T1000 (cell line): Measurements from ENCODE around the gene TMEM31.

Experiments
- DNase-seq: peaks from one replicate; lab custom pipeline; 2025; ENCODE audit warnings: mixed read lengths; lab: John Stamatoyannopoulos, UW

Gene TMEM31, protein sequence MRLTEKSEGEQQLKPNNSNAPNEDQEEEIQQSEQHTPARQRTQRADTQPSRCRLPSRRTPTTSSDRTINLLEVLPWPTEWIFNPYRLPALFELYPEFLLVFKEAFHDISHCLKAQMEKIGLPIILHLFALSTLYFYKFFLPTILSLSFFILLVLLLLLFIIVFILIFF

GRCh38 chrX:103710609-103711008 is at the start of gene TMEM31:
Gene TMEM31, plus strand, starts transcription at chrX:103710909. Its CDS starts 1,350 bp downstream, at chrX:103712259.
- no peak for DNase-seq

DNA sequence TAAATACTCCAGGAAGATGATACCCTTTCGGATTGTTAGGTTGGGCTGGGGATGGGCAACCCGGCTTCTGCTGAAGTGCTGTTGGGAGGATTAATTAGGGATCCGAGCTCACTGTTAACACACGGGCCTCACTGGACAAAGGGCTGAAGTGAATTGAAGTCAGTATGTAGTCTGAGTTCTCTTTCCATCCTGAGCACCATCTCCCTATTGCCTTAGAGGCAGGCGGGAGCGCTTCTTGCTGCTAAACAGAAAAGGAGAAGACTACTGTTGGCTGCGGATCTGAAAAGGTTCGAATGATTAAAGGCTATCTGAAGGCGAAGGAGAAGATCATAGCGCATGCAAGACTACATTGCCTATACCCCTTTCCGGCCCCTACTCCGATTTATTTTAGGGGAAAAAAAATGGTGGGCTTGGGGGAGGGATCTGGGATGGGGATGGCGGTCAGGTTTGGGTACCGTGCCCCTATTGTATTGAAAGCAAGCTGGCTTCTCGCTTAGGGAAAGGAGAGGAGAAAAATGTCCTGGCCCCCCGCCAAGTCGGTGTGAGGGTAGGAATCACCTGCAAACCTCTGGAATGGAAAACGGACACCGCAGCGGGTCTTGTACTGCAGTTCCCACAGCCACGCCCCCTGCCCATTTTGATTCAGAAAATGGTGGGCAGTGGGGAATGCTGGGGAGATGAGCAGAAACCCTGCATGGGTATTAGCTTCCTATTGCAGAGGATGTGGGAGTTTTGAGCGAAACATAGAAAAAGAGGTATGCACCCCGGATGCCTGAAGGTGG is 46.5 kb upstream of the TMEM31 start:
- no peak for DNase-seq

- no peak for DNase-seq
These were observed 44.3 kb upstream of the TMEM31 start for GRCh38 chrX:103666202-103667107.

DNA sequence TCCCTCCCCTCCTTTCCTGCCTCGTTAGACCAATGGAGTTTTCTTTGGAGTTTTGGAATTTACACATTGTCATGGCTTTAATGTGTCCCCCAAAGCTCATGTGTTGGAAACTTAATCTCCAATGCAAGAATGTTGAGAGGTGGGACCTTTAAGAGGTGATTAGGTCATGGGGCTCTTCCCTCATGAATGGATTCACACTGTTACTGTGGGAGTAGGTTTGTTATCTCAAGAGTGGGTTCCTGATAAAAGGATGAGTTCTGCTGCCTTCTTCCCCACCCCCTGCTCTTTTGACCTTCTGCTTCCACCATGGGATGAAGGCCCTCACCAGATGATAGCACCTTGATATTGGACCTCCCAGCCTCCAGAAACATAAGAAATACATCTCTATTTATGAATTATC is 41.0 kb upstream of the TMEM31 start:
- DNase-seq = no peak

DNA sequence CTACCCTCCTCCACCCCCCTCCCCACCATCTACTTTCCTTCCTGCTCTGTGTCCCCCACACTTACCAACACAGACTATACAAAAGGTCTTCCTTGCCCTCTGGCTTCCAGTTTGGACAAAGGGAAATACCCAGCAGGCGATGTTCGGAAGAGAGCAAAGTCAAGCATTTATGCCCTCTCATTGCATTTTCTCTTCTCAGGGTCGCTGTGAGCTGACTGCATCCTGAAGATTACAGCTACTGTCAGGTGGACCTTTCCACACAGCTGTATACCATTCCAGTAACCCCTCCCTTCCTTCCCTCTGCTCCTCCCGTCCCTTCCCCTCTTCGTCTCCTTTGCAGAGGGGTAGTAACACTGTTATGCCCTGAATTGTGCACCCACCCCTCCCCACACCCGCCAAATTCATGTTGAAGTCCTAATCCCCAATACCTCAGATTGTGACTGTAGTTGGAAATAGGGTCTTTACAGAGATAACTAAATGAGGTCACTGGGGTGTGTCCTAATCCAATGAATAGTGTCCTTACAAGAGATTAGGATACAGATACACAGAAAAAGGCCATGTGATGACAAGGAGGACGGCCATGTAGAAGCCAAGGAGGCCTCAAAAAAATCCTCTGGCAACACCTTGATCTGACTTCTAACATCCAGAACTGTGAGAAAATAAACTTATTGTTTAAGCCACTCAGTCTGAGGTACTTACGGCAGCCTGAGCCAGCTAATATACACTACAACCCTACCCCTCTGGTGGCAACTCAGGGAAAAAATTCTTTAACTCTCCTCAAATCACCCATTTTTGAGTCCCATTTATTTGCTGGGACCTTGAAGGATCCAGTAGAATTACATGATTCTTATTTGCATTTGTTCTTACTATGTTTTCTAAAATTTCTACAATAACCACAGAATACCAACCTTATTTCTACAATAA is 35.9 kb upstream of the TMEM31 start:
- no peak for DNase-seq

GRCh38 chrX:103678199-103678993 is 32.3 kb upstream of the TMEM31 start:
- DNase-seq = no peak

GRCh38 chrX:103681443-103681842 is 29.3 kb upstream of the TMEM31 start:
- no peak for DNase-seq

DNA sequence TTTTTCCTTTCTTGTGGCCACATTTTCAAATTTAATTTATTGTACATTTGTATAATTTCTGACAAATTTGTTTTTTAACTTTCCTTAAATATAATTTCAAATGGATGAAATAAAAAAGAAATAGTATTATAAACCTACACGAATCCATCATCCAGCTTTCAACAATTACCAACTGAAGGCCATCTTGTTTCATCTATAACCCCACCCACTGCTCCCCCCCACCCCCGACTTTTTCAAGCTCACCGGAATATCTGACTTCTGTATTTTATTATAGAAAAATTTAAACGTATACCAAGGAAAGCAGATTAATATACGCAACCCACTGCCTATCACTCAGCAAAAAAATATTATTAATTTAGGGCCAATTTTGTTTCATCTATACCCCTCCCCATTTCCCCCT is 25.3 kb upstream of the TMEM31 start:
- DNase-seq = no peak

DNA sequence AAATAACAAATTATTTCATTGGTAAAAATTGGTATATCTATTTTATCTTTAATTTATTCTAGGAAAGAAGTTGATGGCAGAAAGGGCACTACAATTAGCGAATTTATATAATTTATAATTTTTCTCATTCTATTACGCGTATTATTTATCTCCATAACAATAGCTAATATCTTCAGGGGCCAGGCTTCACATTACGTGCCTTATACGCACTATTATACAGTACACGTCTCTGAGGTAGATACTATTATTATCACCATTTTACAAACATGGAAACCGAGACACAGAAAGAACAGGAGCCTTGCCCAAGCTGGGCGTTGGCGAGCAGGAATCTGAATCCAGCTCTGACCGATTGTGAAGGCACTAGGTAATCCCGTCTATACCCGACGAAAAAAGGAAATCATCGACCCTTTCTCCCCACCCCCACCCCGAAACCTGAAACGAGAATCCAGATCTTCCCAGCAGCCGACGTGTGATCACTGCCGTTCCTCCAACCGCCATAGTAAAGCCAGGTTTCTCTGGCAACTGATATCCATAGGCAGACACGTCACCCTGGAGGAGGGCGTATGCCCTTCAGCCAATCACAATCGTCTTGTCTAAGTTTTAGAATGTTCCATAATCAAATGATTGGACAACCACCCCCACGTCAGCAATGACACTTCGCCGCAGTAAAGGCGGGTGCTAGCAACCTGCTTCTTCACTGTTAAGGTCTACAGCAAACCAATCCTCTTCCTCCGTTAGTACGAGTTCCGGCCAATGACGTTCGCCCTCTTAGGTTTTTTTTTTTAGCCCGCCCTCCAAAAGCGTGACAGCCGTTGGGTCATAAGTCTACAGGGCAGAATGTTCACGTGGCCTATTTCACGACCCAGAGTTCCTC is 24.3 kb upstream of the TMEM31 start, which contains the start of gene MORF4L2:
Gene MORF4L2, minus strand, starts transcription at position 501 of the 874 bp plus-strand sequence. CDS start 9,672 bp downstream, outside the sequence.
- peak; percentile 81 for DNase-seq

GRCh38 chrX:103687073-103687695 is 23.5 kb upstream of the TMEM31 start:
- DNase-seq = peak; percentile 81

- peak; percentile 19 for DNase-seq
These were observed 23.0 kb upstream of the TMEM31 start for GRCh38 chrX:103687696-103688201.

DNA sequence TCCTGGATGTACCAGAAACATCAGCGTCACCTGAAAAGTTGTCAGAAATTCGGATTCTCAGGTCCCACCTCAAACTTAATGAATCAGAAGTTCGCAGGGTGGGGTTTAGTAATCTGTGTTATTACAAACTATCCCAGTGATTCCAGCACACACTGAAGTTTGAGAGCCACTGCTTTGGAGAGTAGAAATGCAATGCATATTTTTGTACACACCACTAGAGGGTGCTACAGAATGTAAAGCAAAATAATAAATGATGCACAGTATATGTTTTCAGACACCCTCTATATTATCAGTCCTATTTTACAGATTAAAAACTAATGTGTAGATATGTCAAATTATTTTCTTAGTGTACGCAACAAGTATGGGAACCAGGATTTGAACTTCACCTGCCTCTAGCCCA is 21.8 kb upstream of the TMEM31 start:
- DNase-seq = no peak

- DNase-seq = no peak
These were observed 19.6 kb upstream of the TMEM31 start for GRCh38 chrX:103691059-103691458.

DNA sequence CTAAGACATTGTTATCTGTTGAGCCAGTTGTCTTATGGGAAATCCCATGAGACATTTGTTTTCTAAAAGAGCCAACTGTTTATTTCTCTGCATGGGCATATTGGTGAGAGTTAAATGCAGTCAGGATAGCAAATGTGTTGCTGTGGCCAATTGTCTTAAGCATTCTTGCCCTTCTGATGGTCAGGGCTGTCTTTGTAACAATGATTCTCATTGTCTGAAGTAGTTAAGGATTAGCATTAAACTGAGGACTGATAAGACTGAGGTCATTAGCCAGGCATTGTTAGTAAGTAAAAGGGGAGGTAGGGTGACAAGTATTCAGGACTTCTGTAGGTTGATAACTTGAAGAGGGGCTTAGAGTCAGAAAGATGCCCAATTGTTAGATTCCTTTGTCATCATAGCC is 13.0 kb upstream of the TMEM31 start:
- no peak for DNase-seq

DNA sequence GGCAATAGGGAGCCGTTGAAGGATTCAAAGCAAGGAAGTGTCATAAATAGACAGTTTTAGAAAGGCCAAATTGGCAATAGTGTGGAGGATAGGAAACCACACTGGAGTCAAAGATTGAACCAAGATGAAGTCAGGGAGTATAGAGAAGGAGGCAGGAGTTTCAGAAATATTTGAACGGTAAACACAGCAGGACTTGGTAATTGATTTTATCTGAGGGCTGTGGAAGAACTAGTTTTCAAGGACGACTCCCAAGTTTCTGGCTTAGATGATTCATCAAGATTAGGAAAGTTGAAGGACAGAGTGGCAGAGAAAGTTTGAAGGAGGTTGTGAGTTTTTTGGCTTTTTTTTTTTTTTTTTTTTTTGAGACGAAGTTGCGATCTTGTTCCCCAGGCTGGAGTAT is 11.5 kb upstream of the TMEM31 start:
- DNase-seq = no peak

- DNase-seq = no peak
These were observed 5.8 kb upstream of the TMEM31 start for GRCh38 chrX:103704863-103705262.

DNA sequence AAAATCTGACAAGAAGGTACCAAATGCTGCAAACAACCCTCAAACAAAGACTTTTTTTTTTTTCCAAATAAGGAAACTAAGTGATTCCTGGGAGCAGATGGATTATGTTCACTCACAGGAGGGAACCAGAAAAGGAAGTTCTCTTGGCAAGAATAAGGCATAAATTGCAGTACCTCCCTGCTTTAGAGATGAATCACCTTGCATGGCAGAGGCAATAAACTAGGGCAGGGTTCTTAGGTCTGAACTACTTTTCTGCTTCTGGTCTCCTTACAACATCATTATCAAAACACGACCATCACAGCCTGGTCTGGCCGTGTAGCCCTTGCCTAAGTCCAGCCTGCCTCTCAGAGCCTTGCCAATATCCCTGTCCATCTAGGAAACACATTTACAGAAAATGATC is 6.3 kb downstream of the TMEM31 start:
- DNase-seq = no peak

- no peak for DNase-seq
These were observed 7.4 kb downstream of the TMEM31 start for GRCh38 chrX:103718120-103718519.

GRCh38 chrX:103722505-103722904 is 11.8 kb downstream of the TMEM31 start:
- no peak for DNase-seq
